ENCODE results near the gene ZNF71.

GRCh38 chr19:56639217-56639616, 44.1 kb downstream of the ZNF71 start:
- no peak for TF ChIP-seq POLR2A (IDR thresholded peaks at IDR 0.05)
- TF ChIP-seq CTCF (IDR thresholded peaks at IDR 0.05 in 4 of 5, conservative IDR thresholded peaks at IDR 0.05 in 1 of 5), result no peak
